ENCODE data around the gene CCDC192.

The CCDC192 gene

DNA sequence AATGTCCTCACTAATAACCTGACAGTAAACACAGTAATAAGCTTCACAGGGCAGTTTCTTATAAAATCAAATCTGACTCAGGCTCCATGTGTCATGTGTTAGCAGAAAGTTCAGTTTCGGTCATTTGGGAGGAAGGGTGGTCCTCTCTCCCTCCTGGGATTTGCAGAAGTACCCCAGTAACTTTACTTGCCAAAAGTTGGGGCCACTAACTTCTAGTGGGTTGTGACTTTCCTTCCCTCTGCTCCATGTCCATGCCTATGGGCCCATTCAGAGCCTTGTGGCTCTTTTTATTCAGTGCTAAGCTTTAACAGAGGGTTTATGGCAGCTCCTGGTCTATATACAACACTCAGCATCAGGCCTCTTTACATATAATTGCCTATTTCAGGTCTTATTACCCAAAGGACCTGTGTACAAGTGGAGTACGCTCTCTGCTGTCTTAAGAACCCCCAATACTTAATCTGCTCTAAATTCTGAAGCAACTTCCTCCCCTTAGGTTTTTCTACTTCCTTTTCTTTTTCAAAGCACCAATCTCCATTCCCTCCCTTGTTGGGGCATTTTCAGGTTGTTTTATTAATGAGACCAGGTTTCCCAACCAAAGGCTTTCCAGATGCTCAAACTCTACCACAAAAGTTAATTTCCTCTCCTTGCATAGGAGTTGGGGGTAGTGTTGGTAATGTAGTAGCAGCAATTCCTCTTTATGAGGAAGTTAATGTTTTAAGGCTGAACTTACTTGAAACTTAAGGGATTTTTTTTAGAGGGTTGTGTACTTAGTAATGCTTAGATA is 107.7 kb downstream of the CCDC192 start:
- H3K36me3 ChIP-seq (ENCODE audit: control insufficient read depth, insufficient read depth, low read length) = no peaks in the 10 kb centered on the region

GRCh38 chr5:127812570-127812969 is 109.4 kb downstream of the CCDC192 start:
- H3K4me1 ChIP-seq (ENCODE audit: control insufficient read depth, insufficient read depth, low read length) = peaks cover 49% of the 10 kb centered on the region
- H3K36me3 ChIP-seq (ENCODE audit: control insufficient read depth, insufficient read depth, low read length) = no peaks in the 10 kb centered on the region
- no peak overlapping the region for H3K4me3 ChIP-seq (ENCODE audit: low read depth, low read length)
- no peak overlapping the region for H3K27ac ChIP-seq (ENCODE audit: low read depth, low read length)
- no peak overlapping the region for H3K9ac ChIP-seq (ENCODE audit: low read depth, low read length)
- H3K27me3 ChIP-seq (ENCODE audit: control insufficient read depth, insufficient read depth, low read length) = no peaks in the 10 kb centered on the region
- no peaks in the 10 kb centered on the region for H3K9me3 ChIP-seq (ENCODE audit: control insufficient read depth, insufficient read depth, low read length)

More for the DNA sequence above, 107.7 kb downstream of the CCDC192 start:
- H3K27ac ChIP-seq (ENCODE audit: low read depth, low read length) = no peak overlapping the region
- no peak overlapping the region for H3K4me3 ChIP-seq (ENCODE audit: low read depth, low read length)
- H3K27me3 ChIP-seq (ENCODE audit: control insufficient read depth, insufficient read depth, low read length) = no peaks in the 10 kb centered on the region
- peaks cover 49% of the 10 kb centered on the region for H3K4me1 ChIP-seq (ENCODE audit: control insufficient read depth, insufficient read depth, low read length)
- no peaks in the 10 kb centered on the region for H3K9me3 ChIP-seq (ENCODE audit: control insufficient read depth, insufficient read depth, low read length)
- H3K9ac ChIP-seq (ENCODE audit: low read depth, low read length) = no peak overlapping the region

DNA sequence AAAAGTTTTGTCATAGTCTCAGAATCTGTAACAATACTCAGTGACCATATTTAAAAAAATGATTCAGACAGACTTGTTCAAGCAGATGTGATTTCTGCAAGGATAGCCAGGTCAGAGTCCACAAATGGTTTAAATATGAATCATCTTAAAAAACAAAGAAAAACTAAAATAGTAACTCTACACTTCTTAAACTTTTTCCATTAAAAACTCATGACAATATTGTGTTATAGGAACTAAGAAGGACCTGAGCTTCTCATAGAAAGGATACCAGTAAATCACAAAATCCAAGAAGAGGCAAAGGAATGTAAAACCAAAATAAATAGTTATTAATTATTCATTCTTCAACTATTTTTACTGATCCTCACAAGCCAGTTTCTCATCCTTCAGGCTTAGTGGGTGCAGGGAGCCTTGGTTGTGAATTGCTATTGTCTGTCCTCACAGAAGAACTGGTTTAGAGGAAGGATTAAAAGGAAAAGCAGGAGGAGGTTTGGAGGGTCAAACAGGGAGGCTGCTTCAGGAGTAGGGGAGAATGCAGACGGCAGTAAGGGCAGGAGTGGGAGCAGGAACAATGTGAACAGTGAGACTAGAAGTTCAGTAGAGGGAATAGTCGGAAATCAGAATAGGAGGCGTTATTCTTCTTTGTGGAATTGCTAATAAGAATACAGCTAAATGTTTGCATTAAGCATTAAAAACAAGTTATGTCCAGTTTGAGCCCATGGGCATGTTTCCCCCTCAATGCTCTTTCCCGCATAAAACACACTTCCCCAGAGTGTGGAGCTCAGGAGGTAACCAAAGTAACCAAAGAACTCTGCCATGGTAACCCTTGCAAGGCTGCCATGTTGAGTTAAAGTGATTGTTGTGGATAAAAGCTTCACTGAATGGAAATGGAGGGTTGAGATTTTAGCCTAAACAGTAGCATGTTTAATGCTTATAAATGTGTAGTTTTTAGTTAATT is 110.7 kb downstream of the CCDC192 start:
- Histone ChIP-seq H3K27me3 (ENCODE audit: control insufficient read depth, insufficient read depth, low read length) (no peaks in the 10 kb centered on the region), H3K27ac (ENCODE audit: low read depth, low read length) (peak overlapping the region; percentile 2), H3K9ac (ENCODE audit: low read depth, low read length) (no peak overlapping the region), H3K4me3 (ENCODE audit: low read depth, low read length) (no peak overlapping the region), H3K9me3 (ENCODE audit: control insufficient read depth, insufficient read depth, low read length) (no peaks in the 10 kb centered on the region), H3K36me3 (ENCODE audit: control insufficient read depth, insufficient read depth, low read length) (no peaks in the 10 kb centered on the region), H3K4me1 (ENCODE audit: control insufficient read depth, insufficient read depth, low read length) (peaks cover 41% of the 10 kb centered on the region)

- no peak overlapping the region for H3K27ac ChIP-seq (ENCODE audit: low read depth, low read length)
- H3K4me3 ChIP-seq (ENCODE audit: low read depth, low read length) = no peak overlapping the region
- H3K9me3 ChIP-seq (ENCODE audit: control insufficient read depth, insufficient read depth, low read length) = no peaks in the 10 kb centered on the region
- H3K27me3 ChIP-seq (ENCODE audit: control insufficient read depth, insufficient read depth, low read length) = no peaks in the 10 kb centered on the region
- H3K36me3 ChIP-seq (ENCODE audit: control insufficient read depth, insufficient read depth, low read length) = no peaks in the 10 kb centered on the region
- no peak overlapping the region for H3K9ac ChIP-seq (ENCODE audit: low read depth, low read length)
- peaks cover 38% of the 10 kb centered on the region for H3K4me1 ChIP-seq (ENCODE audit: control insufficient read depth, insufficient read depth, low read length)
Measured at GRCh38 chr5:127814588-127814973, 111.4 kb downstream of the CCDC192 start.

DNA sequence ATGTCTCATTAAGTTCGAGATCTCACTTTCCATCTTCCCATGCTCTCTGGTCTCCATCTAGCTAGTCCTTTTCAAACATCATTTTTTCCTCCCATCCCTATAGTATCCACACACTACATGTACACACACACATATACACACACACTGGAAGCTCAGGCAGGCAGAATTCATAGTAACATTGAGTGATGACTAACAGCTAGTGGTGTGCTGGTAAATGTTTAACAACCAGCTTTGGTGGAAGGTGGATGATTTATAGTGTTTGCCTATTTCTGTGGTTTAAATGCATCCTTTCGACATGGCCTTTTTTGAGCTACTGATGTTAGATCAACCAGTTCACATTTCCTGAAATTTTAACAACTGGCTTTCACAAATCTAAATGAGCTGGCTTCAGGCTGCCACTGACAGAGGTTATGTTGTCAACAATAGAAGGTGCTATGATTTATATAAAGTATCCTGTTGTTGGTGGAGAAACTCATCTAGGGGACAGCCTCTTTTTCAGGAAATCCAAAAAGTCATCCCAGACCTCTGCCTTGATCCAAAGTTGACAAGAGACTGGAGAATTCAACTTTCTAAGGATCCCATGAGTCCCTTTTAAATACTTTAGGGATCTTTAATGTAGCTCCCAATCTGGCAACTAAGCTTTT is 117.8 kb downstream of the CCDC192 start:
- no peak overlapping the region for H3K9ac ChIP-seq (ENCODE audit: low read depth, low read length)
- no peaks in the 10 kb centered on the region for H3K9me3 ChIP-seq (ENCODE audit: control insufficient read depth, insufficient read depth, low read length)
- H3K27me3 ChIP-seq (ENCODE audit: control insufficient read depth, insufficient read depth, low read length) = no peaks in the 10 kb centered on the region
- no peaks in the 10 kb centered on the region for H3K36me3 ChIP-seq (ENCODE audit: control insufficient read depth, insufficient read depth, low read length)
- no peak overlapping the region for H3K27ac ChIP-seq (ENCODE audit: low read depth, low read length)
- H3K4me3 ChIP-seq (ENCODE audit: low read depth, low read length) = no peak overlapping the region
- H3K4me1 ChIP-seq (ENCODE audit: control insufficient read depth, insufficient read depth, low read length) = 0 out of 2 replicates have a peak, but pooled peaks cover 3% of the 10 kb centered on the region

DNA sequence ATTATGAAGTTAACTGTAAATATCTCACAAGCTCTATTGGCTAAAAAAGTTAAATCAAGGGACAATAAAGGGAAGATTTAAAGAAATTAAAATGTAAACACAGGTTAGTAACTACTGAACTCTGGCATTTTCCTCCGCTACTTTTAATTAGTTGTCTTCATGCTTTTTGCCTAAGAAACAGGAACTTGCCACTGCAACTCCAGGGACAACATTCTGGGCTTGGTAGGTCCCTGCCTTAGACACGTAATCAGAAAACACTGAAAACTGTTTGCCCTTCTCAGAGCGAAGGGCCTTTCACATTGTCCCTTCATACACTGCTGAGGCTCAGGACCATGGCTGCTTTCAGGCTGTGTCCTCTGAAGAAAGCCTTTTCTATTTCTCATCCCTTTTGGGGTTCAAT is 118.7 kb downstream of the CCDC192 start:
- 0 out of 2 replicates have a peak, but pooled peaks cover 3% of the 10 kb centered on the region for H3K4me1 ChIP-seq (ENCODE audit: control insufficient read depth, insufficient read depth, low read length)
- H3K4me3 ChIP-seq (ENCODE audit: low read depth, low read length) = no peak overlapping the region
- H3K36me3 ChIP-seq (ENCODE audit: control insufficient read depth, insufficient read depth, low read length) = no peaks in the 10 kb centered on the region
- no peaks in the 10 kb centered on the region for H3K27me3 ChIP-seq (ENCODE audit: control insufficient read depth, insufficient read depth, low read length)
- H3K9me3 ChIP-seq (ENCODE audit: control insufficient read depth, insufficient read depth, low read length) = no peaks in the 10 kb centered on the region
- no peak overlapping the region for H3K27ac ChIP-seq (ENCODE audit: low read depth, low read length)
- no peak overlapping the region for H3K9ac ChIP-seq (ENCODE audit: low read depth, low read length)

DNA sequence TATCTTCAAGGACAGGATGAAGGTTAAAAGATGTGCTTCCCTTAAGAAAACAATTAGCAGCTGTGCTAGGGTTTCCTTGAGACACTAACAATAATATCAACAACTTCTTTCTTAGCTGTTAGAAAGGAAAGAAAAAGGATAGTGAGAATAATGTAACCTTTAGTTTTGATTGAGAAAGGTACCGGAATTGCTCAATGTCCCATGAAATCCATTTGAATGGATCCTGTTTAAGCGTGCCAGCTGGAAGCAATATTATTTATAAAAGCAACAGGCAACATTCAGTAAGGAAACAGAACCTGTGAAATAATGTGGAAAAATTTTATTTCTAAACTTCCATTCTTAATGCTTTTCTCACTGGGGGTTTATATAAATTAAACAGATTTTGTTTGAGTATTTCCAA is 120.9 kb downstream of the CCDC192 start:
- no peaks in the 10 kb centered on the region for H3K9me3 ChIP-seq (ENCODE audit: control insufficient read depth, insufficient read depth, low read length)
- H3K9ac ChIP-seq (ENCODE audit: low read depth, low read length) = no peak overlapping the region
- H3K27ac ChIP-seq (ENCODE audit: low read depth, low read length) = no peak overlapping the region
- 0 out of 2 replicates have a peak, but pooled peaks cover 2% of the 10 kb centered on the region for H3K4me1 ChIP-seq (ENCODE audit: control insufficient read depth, insufficient read depth, low read length)
- H3K27me3 ChIP-seq (ENCODE audit: control insufficient read depth, insufficient read depth, low read length) = no peaks in the 10 kb centered on the region
- H3K4me3 ChIP-seq (ENCODE audit: low read depth, low read length) = no peak overlapping the region
- H3K36me3 ChIP-seq (ENCODE audit: control insufficient read depth, insufficient read depth, low read length) = no peaks in the 10 kb centered on the region

DNA sequence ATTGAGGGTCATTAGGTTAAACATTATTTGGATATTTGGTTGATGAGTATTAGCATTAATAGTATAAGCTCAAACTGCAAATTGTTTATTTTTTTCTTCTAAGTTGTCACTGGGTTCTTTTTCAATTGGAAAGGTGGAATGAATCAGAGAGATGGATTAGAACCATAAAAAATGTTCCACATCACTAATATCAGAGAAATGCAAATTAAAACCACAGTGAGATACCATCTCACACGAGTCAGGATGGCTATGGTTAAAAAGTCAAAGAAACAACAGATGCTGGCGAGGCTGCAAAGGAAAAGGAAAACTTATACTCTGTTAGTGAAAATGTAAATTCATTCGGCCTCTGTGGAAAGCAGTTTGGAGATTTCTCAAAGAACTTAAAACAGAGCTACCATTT is 122.8 kb downstream of the CCDC192 start:
- no peak overlapping the region for H3K27ac ChIP-seq (ENCODE audit: low read depth, low read length)
- no peaks in the 10 kb centered on the region; the same call in 1 of the 2 replicates for H3K4me1 ChIP-seq (ENCODE audit: control insufficient read depth, insufficient read depth, low read length)
- H3K9me3 ChIP-seq (ENCODE audit: control insufficient read depth, insufficient read depth, low read length) = no peaks in the 10 kb centered on the region
- H3K4me3 ChIP-seq (ENCODE audit: low read depth, low read length) = no peak overlapping the region
- no peaks in the 10 kb centered on the region for H3K36me3 ChIP-seq (ENCODE audit: control insufficient read depth, insufficient read depth, low read length)
- no peak overlapping the region for H3K9ac ChIP-seq (ENCODE audit: low read depth, low read length)
- no peaks in the 10 kb centered on the region for H3K27me3 ChIP-seq (ENCODE audit: control insufficient read depth, insufficient read depth, low read length)

DNA sequence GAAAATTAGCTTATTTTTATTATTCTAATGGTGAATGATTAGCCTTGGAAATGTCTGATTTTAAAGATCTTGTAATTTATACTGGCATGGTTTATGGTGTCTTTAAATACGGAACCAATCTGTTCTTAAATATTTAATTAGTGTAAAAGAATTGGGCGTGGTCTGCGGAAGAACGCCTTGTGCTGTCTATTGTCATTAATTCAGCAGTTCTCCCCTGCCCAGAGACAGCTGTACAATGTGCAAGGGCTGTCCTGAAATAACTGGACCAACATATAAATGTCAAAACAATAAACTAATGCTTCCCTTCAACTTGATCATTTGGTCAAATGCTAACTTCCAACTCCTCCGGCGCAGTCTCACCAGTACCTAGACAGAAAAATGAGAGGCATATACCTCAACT is 124.3 kb downstream of the CCDC192 start:
- Histone ChIP-seq H3K27me3 (ENCODE audit: control insufficient read depth, insufficient read depth, low read length) (no peaks in the 10 kb centered on the region), H3K27ac (ENCODE audit: low read depth, low read length) (no peak overlapping the region), H3K4me3 (ENCODE audit: low read depth, low read length) (no peak overlapping the region), H3K9ac (ENCODE audit: low read depth, low read length) (no peak overlapping the region), H3K36me3 (ENCODE audit: control insufficient read depth, insufficient read depth, low read length) (no peaks in the 10 kb centered on the region), H3K4me1 (ENCODE audit: control insufficient read depth, insufficient read depth, low read length) (no peaks in the 10 kb centered on the region; the same call in 1 of the 2 replicates), H3K9me3 (ENCODE audit: control insufficient read depth, insufficient read depth, low read length) (no peaks in the 10 kb centered on the region)

- H3K36me3 ChIP-seq (ENCODE audit: control insufficient read depth, insufficient read depth, low read length) = no peaks in the 10 kb centered on the region
- no peak overlapping the region for H3K27ac ChIP-seq (ENCODE audit: low read depth, low read length)
- H3K27me3 ChIP-seq (ENCODE audit: control insufficient read depth, insufficient read depth, low read length) = no peaks in the 10 kb centered on the region
- H3K4me3 ChIP-seq (ENCODE audit: low read depth, low read length) = no peak overlapping the region
- H3K9me3 ChIP-seq (ENCODE audit: control insufficient read depth, insufficient read depth, low read length) = no peaks in the 10 kb centered on the region
- H3K4me1 ChIP-seq (ENCODE audit: control insufficient read depth, insufficient read depth, low read length) = no peaks in the 10 kb centered on the region; the same call in 1 of the 2 replicates
- H3K9ac ChIP-seq (ENCODE audit: low read depth, low read length) = no peak overlapping the region
Measured at GRCh38 chr5:127830157-127830556, 127.0 kb downstream of the CCDC192 start.
